Esophagus squamous epithelium (tissue), 5 donors: ENCODE data around the gene NPTX1. TPM values are rescaled to one million over a fixed set of nuclear protein-coding genes. Genes with fewer than 3 reads are reported as not detected.

Source experiments
- DNase-seq: peaks from one replicate; lab custom pipeline; 2025; lab: John Stamatoyannopoulos, UW
- H3K27ac ChIP-seq, 4 donors: fragments of 200-600 bp; sonication (generic); one replicate each; pipeline ENCODE4 v1.5.1; 2016 to 2019; ENCODE audit warnings: mild to moderate bottlenecking in 1 of 4
- H3K27me3 ChIP-seq, 4 donors: fragments of 200-600 bp; sonication (generic); 1 replicate in 3 of 4; 2 replicates in 1 of 4; pipeline versions ENCODE4 v1.5.1 to v1.6.0; 2017 to 2021; ENCODE audit warnings: antibody characterized with exemption in 1 of 4
- H3K36me3 ChIP-seq, 3 donors: fragments of 200-600 bp; sonication (generic); one replicate each; pipeline ENCODE4 v1.5.1; 2016 to 2019
- H3K4me1 ChIP-seq, 3 donors: fragments of 200-600 bp; sonication (generic); one replicate each; pipeline ENCODE4 v1.5.1; 2017 to 2019
- H3K4me3 ChIP-seq, 4 donors: fragments of 200-600 bp; sonication (generic); 1 replicate in 3 of 4; 2 replicates in 1 of 4; pipeline ENCODE4 v1.5.1; 2016 to 2019; ENCODE audit warnings: mild to moderate bottlenecking in 2 of 4, moderate library complexity in 1 of 4
- H3K9me3 ChIP-seq, 3 donors: fragments of 200-600 bp; sonication (generic); one replicate each; pipeline ENCODE4 v1.5.1; 2016 to 2019
- POLR2A ChIP-seq, 4 donors: fragments of 450-650 bp; IDR thresholded peaks; one replicate each; pipeline ENCODE4 v1.6.1; 2017; ENCODE audit warnings: antibody characterized with exemption in 4 of 4, mild to moderate bottlenecking in 4 of 4, moderate library complexity in 3 of 4
- WGBS, 2 donors: methylation state at CpG; one replicate each; pipeline ENCODE4 v1.1.5; 2018; 5-methylcytosine and 5-hydroxymethylcytosine counted together
- intact Hi-C: fragments of 100-400 bp; cut with DNase I; formaldehyde crosslinking; loops from one replicate; pipeline ENCODE4 v1.15.0; 2022
- total RNA-seq, 4 donors: library from RNA; depleted of rRNA; stranded (reverse); fragments of >200 nt; gene quantifications; one replicate each; pipeline ENCODE4 v1.1.0, GENCODE V29; 2016
- TF ChIP-seq, protein P1 (sequence below), 6 experiments: fragments of 450-650 bp in 4 of 6; fragments of 200-600 bp in 2 of 6; sonication (generic) in 2 of 6; IDR thresholded peaks; one replicate each; pipeline ENCODE4 v1.5.1; 2016 to 2019; ENCODE audit warnings: antibody characterized with exemption in 6 of 6, mild to moderate bottlenecking in 4 of 6, moderate library complexity in 4 of 6
- donor health status: DM: yes; HTN: yes; CAD: no.

Gene NPTX1
- total RNA-seq, 4 donors from 2014 or later = under 0.01 to 0.15 TPM; not detected in 2

DNA sequence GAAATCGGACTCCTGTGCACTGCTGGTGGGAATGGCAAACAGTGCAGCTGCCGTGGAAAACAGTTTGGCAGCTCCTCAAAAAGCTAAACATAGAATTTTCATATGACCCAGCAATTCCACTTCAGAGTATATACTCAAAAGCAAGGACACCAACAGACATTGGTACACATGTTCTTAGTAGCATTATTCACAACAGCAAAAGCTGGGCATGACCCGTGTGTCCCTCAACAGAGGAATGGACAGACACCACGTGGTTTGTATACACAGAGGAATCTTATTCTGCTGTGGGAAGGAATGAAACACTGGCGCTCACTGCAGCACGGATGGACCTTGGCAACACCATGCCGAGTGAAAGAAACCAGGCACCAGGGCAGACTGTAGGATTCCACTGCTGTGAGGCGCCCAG, 16.0 kb downstream of the NPTX1 start:
- peaks cover 4 to 25% (median 7%) of the 10 kb centered on the region in 3 donors for H3K4me1 ChIP-seq
- no peak overlapping the region for H3K4me3 ChIP-seq
- DNase-seq = no peak
- 58 to 61% methylated on average over 8 of the region's 8 CpGs for WGBS, 2 donors
- TF ChIP-seq, protein P1, sequence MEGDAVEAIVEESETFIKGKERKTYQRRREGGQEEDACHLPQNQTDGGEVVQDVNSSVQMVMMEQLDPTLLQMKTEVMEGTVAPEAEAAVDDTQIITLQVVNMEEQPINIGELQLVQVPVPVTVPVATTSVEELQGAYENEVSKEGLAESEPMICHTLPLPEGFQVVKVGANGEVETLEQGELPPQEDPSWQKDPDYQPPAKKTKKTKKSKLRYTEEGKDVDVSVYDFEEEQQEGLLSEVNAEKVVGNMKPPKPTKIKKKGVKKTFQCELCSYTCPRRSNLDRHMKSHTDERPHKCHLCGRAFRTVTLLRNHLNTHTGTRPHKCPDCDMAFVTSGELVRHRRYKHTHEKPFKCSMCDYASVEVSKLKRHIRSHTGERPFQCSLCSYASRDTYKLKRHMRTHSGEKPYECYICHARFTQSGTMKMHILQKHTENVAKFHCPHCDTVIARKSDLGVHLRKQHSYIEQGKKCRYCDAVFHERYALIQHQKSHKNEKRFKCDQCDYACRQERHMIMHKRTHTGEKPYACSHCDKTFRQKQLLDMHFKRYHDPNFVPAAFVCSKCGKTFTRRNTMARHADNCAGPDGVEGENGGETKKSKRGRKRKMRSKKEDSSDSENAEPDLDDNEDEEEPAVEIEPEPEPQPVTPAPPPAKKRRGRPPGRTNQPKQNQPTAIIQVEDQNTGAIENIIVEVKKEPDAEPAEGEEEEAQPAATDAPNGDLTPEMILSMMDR (IDR thresholded peaks at IDR 0.05) = no peak
- TF ChIP-seq POLR2A (IDR thresholded peaks at IDR 0.05) = no peak
- H3K27me3 ChIP-seq = peaks cover 0 to 61% (median 0%) of the 10 kb centered on the region in 4 donors
- H3K36me3 ChIP-seq = no peaks in the 10 kb centered on the region
- intact Hi-C loops = no loop called here
- H3K27ac ChIP-seq = no peak overlapping the region
- H3K9me3 ChIP-seq = no peaks in the 10 kb centered on the region

- H3K27ac ChIP-seq = no peak overlapping the region
- H3K4me1 ChIP-seq = peaks cover 4 to 32% (median 7%) of the 10 kb centered on the region in 3 donors
- no peak overlapping the region for H3K4me3 ChIP-seq
- peaks cover 0 to 49% (median 0%) of the 10 kb centered on the region in 4 donors for H3K27me3 ChIP-seq
- TF ChIP-seq, protein P1 (IDR thresholded peaks at IDR 0.05) = no peak
- no peak for DNase-seq
- no peaks in the 10 kb centered on the region for H3K36me3 ChIP-seq
- 76 to 81% methylated on average over 7 to 11 of the region's 11 CpGs for WGBS, 2 donors
- intact Hi-C loops = no loop called here
- H3K9me3 ChIP-seq = no peaks in the 10 kb centered on the region
These were observed 17.2 kb downstream of the NPTX1 start for GRCh38 chr17:80459234-80459633.

- H3K4me3 ChIP-seq = no peak overlapping the region
- no peak for TF ChIP-seq POLR2A (IDR thresholded peaks at IDR 0.05)
- TF ChIP-seq, protein P1 (IDR thresholded peaks at IDR 0.05) = no peak
- no peak overlapping the region for H3K27ac ChIP-seq
- intact Hi-C loops = no loop called here
- peaks cover 0 to 37% (median 0%) of the 10 kb centered on the region in 4 donors for H3K27me3 ChIP-seq
- no peaks in the 10 kb centered on the region for H3K9me3 ChIP-seq
- no peaks in the 10 kb centered on the region for H3K36me3 ChIP-seq
- WGBS, 2 donors = 73% methylated on average over 8 of the region's 8 CpGs; no CpG with 5 or more reads in 1 of the 2 donors
- no peak for DNase-seq
- peaks cover 11 to 40% (median 13%) of the 10 kb centered on the region in 3 donors for H3K4me1 ChIP-seq
These were observed 18.4 kb downstream of the NPTX1 start for GRCh38 chr17:80458016-80458415.

GRCh38 chr17:80457236-80457856, 19.1 kb downstream of the NPTX1 start:
- no peak for TF ChIP-seq POLR2A (IDR thresholded peaks at IDR 0.05)
- TF ChIP-seq, protein P1 (IDR thresholded peaks at IDR 0.05) = no peak
- Histone ChIP-seq H3K27ac (peak overlapping the region in 2 of 4 donors; percentile 31 to 96), H3K36me3 (no peaks in the 10 kb centered on the region), H3K9me3 (no peaks in the 10 kb centered on the region), H3K4me3 (no peak overlapping the region), H3K4me1 (peaks cover 11 to 40% (median 13%) of the 10 kb centered on the region in 3 donors), H3K27me3 (peaks cover 0 to 35% (median 0%) of the 10 kb centered on the region in 4 donors)
- 60 to 65% methylated on average over 11 to 13 of the region's 15 CpGs for WGBS, 2 donors
- intact Hi-C loops = no loop called here
- no peak for DNase-seq

DNA sequence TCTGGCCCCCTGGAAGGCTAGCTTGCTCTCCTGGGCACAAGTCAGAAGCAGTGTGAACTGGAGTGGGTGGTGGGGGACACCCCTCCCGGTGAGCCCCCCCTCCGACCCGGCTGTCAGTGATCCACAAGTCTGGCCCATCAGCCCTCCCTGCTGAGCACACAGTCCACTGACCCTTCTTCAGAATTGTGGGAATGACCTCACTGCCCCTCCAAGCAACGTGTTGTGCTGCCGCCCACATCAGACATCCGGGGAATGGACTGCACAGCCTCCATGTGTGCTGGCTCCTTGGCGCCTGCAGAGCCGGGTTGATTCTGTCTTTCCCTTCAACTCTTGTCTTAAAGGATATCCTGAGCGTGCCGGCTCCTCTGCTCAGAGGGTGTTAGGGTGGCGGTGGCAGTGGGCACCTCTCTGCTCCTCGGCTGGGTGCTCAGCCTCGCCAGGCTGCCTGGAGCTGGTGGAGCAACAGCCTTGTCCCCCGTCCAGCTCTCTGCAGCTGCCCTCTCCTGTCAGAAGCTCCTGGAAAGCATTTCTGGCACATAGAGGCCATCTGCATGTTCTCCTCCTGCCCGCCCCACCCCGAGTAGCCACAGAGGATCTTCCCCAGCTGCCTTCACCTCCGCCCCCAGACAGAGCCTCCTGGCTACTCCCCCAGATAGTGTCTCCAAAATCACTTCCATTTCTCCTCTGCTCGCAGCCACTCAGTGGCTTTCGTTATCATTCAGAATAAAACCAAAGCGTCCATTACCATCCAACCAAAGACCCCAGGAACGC, 19.8 kb downstream of the NPTX1 start:
- Histone ChIP-seq H3K4me3 (no peak overlapping the region), H3K4me1 (peaks cover 11 to 40% (median 13%) of the 10 kb centered on the region in 3 donors), H3K27me3 (peaks cover 0 to 28% (median 0%) of the 10 kb centered on the region in 4 donors), H3K9me3 (no peaks in the 10 kb centered on the region), H3K36me3 (no peaks in the 10 kb centered on the region), H3K27ac (peak overlapping the region in 2 of 4 donors; percentile 96 to 98)
- TF ChIP-seq POLR2A (IDR thresholded peaks at IDR 0.05) = no peak
- TF ChIP-seq, protein P1 (IDR thresholded peaks at IDR 0.05) = no peak
- DNase-seq = no peak
- intact Hi-C loops = no loop called here
- 75 to 80% methylated on average over 11 to 15 of the region's 21 CpGs for WGBS, 2 donors
